Activated CD8-positive, alpha-beta T cell treated with anti-CD3 and anti-CD28 coated beads for 36 hours (primary cell): ENCODE results near the gene HINT1. TPM values are rescaled to one million over a fixed set of nuclear protein-coding genes. Genes with fewer than 3 reads are reported as not detected.
A peak's percentile ranks its signal among the peaks of the same experiment; 100 is the strongest.

Experiments
- ATAC-seq: fragments of 200-7000 bp; cut with Tn5 transposase; one replicate; pipeline ENCODE4 v1.10.0; 2021; ENCODE audit warnings: mild to moderate bottlenecking, moderate library complexity
- CTCF ChIA-PET: fragments of 350-600 bp; sonication (Branson Sonifier 250); formaldehyde crosslinking; loops from one replicate; lab custom pipeline; 2021; ENCODE audit warnings: antibody characterized with exemption; lab: Charles Lee
- POLR2A ChIA-PET: fragments of 350-600 bp; sonication (Branson Sonifier 250); formaldehyde crosslinking; loops from one replicate; lab custom pipeline; 2021; ENCODE audit warnings: antibody characterized with exemption; lab: Charles Lee
- DNase-seq: peaks from one replicate; pipeline ENCODE4 v3.0.0-alpha.2; 2020
- H3K27ac Mint-ChIP-seq: one replicate; pipeline ENCODE4 v1.8.0; 2021; ENCODE audit warnings: mild to moderate bottlenecking, mixed read lengths
- H3K27me3 Mint-ChIP-seq: one replicate; pipeline ENCODE4 v1.8.0; 2021; ENCODE audit warnings: mixed read lengths
- H3K36me3 Mint-ChIP-seq: one replicate; pipeline ENCODE4 v1.8.0; 2021; ENCODE audit warnings: low read depth, mixed read lengths
- H3K4me1 Mint-ChIP-seq: one replicate; pipeline ENCODE4 v1.8.0; 2021; ENCODE audit warnings: low read depth, mixed read lengths
- H3K4me3 Mint-ChIP-seq: one replicate; pipeline ENCODE4 v1.8.0; 2021; ENCODE audit warnings: mild to moderate bottlenecking, moderate library complexity, mixed read lengths
- H3K9me3 Mint-ChIP-seq: one replicate; pipeline ENCODE4 v1.8.0; 2021; ENCODE audit warnings: mixed read lengths
- intact Hi-C: fragments of 100-400 bp; cut with micrococcal nuclease; formaldehyde crosslinking; loops from one replicate; pipeline ENCODE4 v1.10.0; 2022
- total RNA-seq, 2 experiments: library from RNA; stranded (reverse); gene quantifications; one replicate each; pipeline ENCODE4 v1.2.3, GENCODE V29; 2021
- TF ChIP-seq, protein P1 (sequence below): fragments of 200-600 bp; IDR thresholded peaks from one replicate; pipeline ENCODE4 v1.8.0; 2022; ENCODE audit warnings: antibody characterized with exemption, mild to moderate bottlenecking

Gene HINT1
- total RNA-seq, 2 experiments from 2014 or later, result 317 to 322 TPM

DNA sequence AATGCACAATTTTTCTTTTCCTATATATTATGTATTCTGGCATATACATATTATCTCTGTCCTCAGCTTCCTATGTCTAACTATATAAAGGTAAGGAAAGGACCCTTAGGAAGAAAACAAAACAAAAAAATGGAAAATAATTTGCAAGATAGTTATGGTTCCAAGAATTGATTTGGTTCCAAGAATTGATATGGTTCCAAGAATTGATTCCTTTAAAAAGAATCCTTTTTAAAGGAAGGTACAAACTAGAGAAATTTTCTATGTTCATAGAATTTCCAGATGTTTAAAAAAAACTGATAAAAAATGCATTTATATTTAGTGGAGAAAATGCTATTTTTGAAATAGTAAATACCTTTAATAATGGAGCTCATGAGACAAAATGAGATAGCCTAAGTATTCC is 17.8 kb upstream of the HINT1 start:
- Mint-ChIP-seq H3K27ac (no peak overlapping the region), H3K9me3 (no peaks in the 10 kb centered on the region), H3K27me3 (no peaks in the 10 kb centered on the region), H3K4me3 (no peak overlapping the region), H3K4me1 (peaks cover 20% of the 10 kb centered on the region), H3K36me3 (peaks cover 22% of the 10 kb centered on the region)
- no peak for ATAC-seq
- intact Hi-C loops, result no loop called here
- CTCF ChIA-PET, result no interaction called here
- no peak for DNase-seq
- POLR2A ChIA-PET, result no interaction called here
- TF ChIP-seq, protein P1, sequence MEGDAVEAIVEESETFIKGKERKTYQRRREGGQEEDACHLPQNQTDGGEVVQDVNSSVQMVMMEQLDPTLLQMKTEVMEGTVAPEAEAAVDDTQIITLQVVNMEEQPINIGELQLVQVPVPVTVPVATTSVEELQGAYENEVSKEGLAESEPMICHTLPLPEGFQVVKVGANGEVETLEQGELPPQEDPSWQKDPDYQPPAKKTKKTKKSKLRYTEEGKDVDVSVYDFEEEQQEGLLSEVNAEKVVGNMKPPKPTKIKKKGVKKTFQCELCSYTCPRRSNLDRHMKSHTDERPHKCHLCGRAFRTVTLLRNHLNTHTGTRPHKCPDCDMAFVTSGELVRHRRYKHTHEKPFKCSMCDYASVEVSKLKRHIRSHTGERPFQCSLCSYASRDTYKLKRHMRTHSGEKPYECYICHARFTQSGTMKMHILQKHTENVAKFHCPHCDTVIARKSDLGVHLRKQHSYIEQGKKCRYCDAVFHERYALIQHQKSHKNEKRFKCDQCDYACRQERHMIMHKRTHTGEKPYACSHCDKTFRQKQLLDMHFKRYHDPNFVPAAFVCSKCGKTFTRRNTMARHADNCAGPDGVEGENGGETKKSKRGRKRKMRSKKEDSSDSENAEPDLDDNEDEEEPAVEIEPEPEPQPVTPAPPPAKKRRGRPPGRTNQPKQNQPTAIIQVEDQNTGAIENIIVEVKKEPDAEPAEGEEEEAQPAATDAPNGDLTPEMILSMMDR, result no peak

DNA sequence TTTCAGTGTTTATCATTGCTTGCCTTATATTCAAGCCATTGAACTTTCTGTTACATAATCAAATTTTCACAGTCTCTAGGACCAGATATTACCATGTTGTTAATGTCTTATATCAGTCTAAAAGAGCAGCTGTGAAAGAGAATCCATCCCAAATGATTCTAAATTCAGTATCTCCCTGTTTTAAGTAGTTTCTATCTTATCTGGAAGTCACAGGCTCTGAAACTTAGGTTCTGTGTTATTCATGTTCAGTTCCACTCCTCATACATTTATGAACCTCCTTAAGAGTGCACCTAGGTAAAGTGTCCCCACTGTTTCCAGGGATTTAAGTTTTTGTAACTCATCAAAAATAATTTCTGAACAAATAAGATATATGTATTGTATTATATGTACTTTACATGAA is 15.4 kb upstream of the HINT1 start:
- TF ChIP-seq, protein P1, result no peak
- Mint-ChIP-seq H3K4me3 (no peak overlapping the region), H3K27ac (no peak overlapping the region), H3K4me1 (peaks cover 34% of the 10 kb centered on the region), H3K9me3 (no peaks in the 10 kb centered on the region), H3K27me3 (no peaks in the 10 kb centered on the region), H3K36me3 (peaks cover 23% of the 10 kb centered on the region)
- no peak for DNase-seq
- POLR2A ChIA-PET, result interaction anchor here (1.0 kb wide), 1 partner anchor 17 kb away, joined by 3 read pairs; no protein-coding TSS in a partner anchor
- intact Hi-C loops, result no loop called here
- no peak for ATAC-seq
- CTCF ChIA-PET, result interaction anchor here (1.0 kb wide), 1 partner anchor 19 kb away, joined by 3 read pairs; no protein-coding TSS in a partner anchor

DNA sequence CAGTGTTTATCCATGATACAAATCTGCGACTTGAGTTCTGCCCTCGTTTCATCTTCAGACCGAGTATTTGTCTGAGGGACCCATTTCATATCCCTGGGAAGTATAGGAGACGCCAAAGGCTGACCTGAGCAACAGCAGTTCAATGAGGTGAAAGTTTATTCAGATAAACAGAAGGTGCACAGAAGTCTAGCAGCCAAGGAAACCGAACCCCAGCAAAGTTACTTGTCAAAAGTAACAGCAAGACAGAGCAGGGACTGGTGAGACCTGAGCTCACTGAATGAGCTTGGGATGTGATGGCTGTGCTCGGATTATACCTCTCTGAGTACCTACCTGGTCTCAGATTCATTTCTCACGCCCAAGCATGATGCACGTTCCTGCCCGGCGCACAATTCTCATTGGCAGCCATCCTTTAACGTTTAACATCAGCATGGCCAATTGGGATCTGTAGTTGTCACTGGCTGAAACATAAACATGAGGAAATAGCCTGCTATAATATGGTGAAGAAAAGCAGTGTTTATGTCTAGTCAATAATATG is 6.3 kb upstream of the HINT1 start:
- DNase-seq (peak; percentile 57), ATAC-seq (no peak)
- H3K27me3 Mint-ChIP-seq, result no peaks in the 10 kb centered on the region
- peak overlapping the region; percentile 96 for H3K27ac Mint-ChIP-seq
- peaks cover 3% of the 10 kb centered on the region for H3K36me3 Mint-ChIP-seq
- TF ChIP-seq, protein P1, result no peak
- intact Hi-C loops, result loop anchor here (2.0 to 5.0 kb wide), 3 partner anchors 37 to 211 kb away; no protein-coding TSS in a partner anchor
- H3K4me3 Mint-ChIP-seq, result peak overlapping the region; percentile 98
- peaks cover 37% of the 10 kb centered on the region for H3K4me1 Mint-ChIP-seq
- ChIA-PET CTCF (interaction anchor here (0.9 to 1.1 kb wide), 2 partner anchors 44 to 95 kb away, joined by 3 read pairs; no protein-coding TSS in a partner anchor), POLR2A (interaction anchor here (0.6 to 1.4 kb wide), 9 partner anchors 31 to 559 kb away, joined by 3 to 7 read pairs (median 3); no protein-coding TSS in a partner anchor)
- H3K9me3 Mint-ChIP-seq, result no peaks in the 10 kb centered on the region

DNA sequence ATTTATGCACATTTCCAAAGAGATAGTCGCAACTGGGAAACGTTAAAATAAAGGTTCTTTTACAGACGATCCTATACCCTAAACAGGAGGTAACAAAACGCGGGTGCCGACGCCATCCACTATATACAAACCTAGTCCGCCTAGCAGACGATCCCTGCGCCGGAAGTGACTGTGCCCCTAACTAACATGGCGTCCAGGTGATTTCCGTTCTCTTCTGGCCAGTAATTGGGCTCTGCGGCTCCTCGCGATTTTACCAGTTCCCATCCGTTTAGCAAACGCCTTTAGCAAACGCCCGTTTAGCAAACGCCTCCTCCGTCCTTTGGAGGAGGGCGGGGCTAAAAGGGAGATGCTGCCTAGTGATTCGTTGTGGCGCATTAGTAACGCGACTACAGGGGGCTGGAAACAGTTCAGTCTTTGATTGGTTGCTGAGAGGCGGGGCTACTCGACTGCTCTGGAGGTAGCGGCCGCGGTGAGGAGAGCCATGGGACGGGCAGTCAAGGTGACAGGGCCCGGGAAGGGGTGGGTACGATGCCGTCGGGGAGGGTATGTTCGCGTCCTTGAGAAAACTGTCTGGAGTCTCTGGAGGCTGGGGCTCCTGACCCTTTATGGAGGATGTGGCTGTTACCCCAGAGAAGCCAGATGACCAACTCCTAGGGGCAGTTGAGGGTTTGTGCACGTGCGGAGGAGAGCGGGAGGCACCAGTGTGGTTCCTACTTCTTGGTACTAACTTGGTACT is 5.7 kb upstream of the HINT1 start, which contains the start of gene LYRM7:
TSS of gene LYRM7 (plus strand) at position 405 of the 736 bp plus-strand sequence. CDS start at position 482, 77 bp downstream.
- CTCF ChIA-PET, result no interaction called here
- TF ChIP-seq, protein P1, result no peak
- peak within 1 kb of the TSS; percentile 98 for H3K4me3 Mint-ChIP-seq
- ATAC-seq, result peak; percentile 96
- POLR2A ChIA-PET, result interaction anchor here (0.6 to 1.3 kb wide), 6 partner anchors 44 to 560 kb away, joined by 3 to 5 read pairs (median 4); partner anchors contain the start of gene CDC42SE2
- H3K9me3 Mint-ChIP-seq, result no peaks in the 10 kb centered on the region
- H3K27ac Mint-ChIP-seq, result peak within 1 kb of the TSS; percentile 96
- no peaks in the 10 kb centered on the region for H3K27me3 Mint-ChIP-seq
- intact Hi-C loops, result loop anchor here (2.0 to 5.0 kb wide), 3 partner anchors 38 to 212 kb away; no protein-coding TSS in a partner anchor
- H3K36me3 Mint-ChIP-seq, result peaks cover 3% of the 10 kb centered on the region
- peaks cover 37% of the 10 kb centered on the region for H3K4me1 Mint-ChIP-seq
- peak; percentile 99 for DNase-seq
